ENCODE data around the gene GNAQ.
A peak's percentile ranks its signal among the peaks of the same experiment; 100 is the strongest.

The GNAQ gene

DNA sequence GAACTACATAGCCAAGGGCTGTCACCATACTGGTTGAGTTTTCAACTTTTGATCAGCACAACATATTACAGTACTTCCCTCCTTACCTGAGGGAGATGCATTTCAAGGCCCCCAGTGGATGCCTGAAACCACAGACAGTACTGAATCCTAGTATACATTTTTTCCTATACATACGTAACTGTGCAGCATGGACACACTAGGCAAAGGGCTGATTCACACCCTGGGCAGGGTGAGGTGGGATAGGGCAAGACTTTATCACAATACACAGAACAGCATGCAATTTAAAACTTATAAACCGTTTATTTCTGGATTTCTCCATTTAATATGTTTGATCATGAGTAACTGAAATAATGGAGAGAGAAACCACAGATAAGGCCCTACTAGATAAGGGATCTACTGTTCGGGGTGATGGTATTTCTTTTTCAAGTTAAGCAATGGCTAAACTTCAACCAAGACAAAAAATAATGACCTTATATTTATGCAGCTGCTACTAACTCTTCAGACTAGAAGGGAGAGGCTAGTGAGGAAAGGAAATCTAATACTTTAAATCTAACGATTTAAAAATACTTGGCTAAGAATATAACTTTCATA is 196.6 kb downstream of the GNAQ start:
- no peak for DNase-seq

DNA sequence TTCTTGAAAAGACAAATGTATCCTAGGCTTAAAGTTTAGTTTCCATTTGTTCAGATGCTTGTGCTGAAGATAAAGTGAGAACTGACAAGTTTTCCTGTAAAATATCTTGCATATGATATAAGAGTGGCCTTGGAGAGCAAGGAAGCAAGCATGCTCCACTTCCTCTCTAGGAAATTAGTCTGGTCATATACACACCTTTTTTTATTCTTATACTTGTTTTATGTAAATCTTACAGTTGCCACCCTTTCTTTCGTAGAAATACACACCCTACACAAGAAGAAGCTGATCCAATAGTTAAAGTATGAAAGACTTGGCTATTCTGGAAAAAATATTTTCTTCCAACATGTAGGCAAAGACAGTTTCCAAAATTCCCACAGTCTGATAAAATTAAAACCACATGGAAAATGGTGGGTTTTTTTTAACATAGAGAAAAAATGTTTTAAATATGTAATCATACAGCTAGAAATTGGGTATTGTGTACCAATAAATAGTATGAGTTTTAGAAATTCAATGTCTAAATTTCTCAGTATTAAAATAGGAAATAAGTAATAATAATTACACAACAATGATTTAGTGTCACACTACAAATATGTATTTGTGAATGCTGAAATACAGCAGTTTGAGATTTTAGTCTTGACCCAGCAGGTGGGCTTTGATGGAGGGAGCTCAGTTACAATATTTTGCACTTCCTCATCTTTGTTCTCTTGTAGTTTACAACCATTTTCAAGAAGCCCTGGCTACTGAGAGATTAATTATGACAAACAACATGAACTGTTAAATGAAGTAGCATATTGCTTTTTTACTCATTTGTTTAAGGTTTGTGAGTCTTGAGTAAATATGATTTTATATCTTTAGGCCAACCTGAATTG is 197.8 kb downstream of the GNAQ start:
- no peak for DNase-seq

DNA sequence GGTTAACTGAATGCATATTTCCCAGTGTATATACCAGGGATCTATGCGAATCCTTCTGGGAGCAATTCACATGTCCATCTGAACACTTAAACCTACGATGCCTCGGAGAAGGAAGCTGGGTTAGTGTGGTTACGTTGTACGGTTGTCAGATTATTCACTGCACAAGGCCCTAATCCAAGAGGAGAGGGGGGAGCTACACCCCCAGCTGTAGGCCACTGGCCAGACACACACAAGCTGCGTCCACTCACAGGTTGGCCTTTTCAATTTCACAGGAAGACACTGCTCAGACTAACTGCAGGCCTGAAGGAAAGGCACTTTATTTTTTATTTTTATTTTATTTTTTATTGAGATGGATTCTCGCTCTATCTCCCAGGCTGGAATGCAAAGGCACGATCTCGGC is 199.0 kb downstream of the GNAQ start:
- no peak for DNase-seq

DNA sequence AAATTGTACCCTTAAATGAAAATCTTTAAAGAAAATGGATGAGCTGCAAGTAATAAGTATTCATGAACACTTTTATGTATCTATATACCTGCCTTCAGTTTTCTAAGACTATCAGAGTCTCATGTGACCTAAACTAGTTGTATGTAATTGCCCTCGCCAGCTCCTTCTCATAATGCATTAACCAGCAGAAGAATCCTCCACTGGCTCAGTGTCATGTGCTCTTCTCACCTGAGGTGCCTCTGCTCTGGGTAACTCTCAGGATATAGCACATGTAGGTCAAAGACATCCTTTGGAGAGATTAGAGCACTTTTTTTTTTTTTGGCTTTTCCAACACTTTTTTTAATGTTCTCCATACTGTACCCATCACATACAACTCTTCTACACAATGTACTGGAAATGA is 199.8 kb downstream of the GNAQ start:
- DNase-seq: no peak

DNA sequence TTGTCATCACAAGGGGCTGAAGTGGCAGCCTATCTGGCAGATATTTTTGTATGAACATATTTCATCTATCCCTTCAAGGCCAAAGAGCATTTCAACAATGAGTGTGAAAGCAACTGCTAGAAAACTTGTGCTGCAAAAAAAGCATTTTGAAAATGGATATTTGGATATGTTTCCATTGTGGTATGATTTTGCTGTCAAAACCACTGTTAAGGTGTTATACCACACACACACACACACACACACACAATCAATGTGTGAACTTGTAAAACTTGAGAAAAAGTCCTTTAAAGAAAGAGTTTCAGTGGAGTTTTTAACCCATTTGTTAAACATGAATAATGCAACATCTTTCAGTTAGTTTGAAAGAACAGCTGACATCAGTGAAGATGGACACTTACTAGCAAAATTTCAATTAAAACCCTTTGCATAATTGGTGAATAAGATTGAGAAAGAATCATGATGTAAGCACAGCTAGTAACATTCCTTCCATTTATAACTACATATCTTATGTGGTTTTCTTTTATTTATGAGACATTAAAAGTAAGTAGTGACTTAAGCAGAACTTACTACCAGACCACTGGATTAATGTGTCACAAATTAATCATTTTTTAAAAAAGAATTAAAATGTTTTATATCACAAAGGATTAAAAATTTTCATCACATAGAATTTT is 200.9 kb downstream of the GNAQ start:
- DNase-seq: no peak

DNA sequence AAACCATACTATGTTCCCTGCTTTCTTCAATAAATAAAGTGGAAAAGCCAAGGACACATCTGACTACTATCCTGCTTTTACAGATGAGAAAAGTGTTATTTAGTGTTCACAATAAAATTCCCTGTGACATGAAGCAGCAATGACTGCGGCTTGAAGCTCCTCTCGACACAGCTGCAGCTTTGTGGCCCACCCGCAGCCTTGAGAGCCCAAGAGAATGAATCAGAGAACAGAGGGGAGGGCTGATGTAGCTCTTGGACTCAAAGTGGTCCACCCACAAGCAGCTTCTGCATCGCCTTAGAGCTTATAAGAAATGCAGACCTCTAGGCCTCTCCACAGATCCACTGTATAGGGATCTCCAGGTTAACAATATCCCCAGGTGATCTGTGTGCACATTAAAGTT is 202.2 kb downstream of the GNAQ start:
- DNase-seq: no peak

DNA sequence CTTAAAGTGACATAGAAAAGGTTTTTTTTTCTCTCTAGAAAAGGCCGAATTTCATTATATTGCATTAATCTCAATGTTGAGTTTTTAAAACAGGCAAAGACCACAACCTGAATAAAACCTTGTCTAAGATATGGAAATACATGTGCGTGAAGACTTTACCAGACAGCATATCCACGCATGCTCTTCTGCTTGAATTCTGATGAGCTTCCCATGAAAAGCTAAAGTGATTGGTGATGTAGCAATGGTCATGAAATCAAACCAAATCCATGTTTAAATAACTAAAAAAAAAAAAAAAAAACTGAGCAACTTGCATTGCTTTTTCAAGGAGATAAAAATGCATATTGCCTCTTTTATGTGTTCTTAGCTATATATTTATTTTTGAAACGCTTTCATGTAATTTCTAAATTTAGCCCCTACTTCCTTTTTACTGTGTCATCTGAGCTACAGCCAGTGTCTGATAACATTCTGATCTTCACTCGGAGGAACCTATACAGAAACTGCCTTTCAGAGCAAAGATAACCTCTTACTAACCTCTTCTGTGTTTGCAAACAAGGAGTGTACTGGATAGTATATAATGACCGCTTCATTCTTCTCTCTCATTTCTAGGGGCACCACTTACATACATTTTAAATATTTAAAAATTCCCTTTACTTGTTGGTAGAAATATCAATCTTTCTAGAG is 204.4 kb downstream of the GNAQ start:
- peak; percentile 35 to 58 for DNase-seq

DNA sequence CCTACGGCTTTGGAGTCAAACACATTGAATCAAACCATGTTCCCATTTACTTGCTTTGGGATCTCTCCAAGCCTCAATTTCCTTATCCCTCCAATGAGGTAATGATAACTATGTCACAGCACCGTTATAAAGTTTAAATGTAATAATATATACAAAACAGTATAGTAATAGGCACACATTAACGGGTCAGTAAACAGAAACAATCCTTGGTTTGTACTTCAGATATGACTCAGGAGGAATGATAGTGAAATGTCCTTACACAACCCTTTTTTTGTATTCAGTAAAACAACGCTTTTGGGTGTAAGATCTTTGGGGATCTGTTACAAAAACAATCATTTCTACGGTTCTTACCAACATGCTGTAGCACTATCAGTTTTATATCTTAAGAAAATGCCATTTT is 205.0 kb downstream of the GNAQ start:
- no peak for DNase-seq

DNA sequence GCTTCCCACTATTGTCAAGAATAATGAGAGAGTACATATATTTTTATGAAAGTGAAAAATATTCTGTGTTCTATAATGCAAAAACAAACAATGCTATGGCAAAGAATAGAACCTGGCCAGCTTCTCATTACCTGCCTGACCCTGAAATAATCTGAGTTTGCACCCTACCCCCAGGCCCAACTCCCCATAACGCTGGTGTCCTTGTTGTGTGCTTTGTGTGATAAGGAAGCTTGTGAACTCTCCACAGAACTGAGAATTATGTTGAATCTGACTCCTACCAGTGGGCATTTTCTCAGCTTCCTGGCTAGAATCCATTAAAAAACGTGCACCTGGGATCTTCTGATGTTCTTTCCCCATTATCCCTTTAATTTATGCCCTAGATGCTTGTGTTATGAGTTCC is 205.5 kb downstream of the GNAQ start:
- no peak for DNase-seq

DNA sequence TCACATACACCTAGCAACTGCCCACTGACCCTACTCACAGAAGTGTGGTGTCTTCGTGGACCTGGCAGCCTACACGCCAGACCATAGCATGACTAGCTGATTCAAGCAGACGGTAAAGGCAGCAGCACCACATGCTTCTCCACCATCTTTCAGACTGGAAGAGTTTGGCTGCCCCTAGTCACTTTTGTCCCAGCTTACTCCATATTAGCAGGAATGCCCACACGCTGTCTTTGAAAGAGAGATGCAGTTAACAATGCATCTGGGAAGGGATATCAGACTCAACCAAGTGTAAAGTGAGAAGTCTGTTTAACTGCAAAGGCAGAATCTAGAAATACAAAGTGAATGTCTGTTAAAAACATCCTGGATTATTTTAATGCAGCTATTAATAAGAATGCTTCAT is 206.2 kb downstream of the GNAQ start:
- DNase-seq: no peak

DNA sequence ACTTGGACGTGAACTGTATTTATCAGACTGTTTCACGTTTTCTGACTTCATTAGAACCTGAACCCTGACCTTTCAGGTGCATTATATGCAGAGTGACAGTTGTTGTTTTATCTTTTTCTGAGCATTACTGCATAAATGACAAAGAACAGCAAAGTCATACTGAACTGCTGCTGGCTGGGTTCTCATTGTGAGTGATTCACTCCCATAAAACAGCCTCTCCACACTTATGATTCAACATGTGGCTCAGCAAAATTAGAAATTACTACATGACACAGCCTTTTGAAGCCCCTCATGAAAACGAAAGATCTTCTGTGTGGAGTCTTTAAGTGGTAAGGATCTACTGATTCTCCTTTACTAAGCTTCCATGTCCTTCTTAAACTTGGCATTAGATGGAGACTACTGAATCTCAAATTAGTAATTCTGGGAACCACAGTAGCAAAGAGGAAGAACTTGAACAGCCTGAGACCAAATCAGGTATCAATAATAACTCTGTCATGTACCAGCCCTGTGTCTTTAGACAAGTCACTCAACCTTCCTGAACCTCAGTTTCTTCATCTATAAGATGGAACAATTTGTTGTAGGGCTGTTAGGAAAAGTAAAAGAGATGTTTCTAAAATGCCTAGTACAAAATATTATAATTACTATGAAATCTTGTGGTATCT is 211.2 kb downstream of the GNAQ start:
- peak in 1 of 2 donors; percentile 11 for DNase-seq

DNA sequence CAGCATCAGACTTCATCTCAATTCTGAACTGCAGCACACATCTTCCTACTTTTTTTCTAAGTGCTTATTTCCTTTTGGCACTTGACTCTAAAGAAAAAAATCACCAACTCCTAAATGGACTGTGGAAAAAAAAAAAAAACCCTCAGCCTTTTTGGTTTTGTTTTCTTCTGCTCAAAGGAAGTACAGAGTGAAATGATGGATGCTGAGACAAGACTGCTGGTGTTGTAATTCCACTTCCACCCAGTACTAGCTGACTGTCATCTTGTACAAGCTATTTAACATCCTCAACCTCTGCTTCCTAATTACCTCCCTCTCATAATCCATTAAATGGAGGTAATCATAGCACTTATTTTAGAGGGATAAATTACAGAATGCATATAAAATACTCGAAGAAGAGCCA is 212.0 kb downstream of the GNAQ start:
- peak; percentile 43 to 56 for DNase-seq

DNA sequence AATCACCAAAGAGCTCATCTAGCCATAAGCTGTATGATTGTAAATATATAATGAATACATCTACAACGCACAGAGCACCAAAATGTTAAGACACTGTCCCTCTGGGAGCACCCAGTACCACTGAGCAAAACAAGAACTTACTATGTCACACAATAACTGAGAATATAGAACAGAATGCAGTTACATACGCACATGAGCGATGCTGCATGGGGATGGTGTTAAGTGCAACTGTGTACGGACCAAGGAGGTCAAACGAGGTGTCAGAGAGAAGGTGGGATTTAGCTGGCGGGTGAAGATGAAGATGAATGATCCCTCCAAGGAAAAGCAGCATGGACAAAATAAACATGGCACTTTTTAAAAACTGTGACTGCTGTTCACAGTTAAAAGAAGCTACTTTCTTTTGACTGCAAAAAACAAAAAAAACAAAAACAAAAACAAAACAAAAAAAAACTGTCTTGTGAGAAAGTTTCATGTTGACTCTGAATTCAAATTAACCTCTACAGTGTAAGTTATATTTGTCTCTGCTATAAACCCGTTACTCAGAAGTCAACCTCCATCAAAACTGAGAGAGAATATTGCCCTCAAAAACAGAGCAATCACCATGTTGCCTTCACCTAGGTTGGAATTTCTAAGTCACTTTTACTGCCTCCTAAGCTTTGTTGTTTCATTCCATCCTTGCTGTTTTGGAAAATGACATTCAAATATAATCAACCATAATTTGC is 213.9 kb downstream of the GNAQ start:
- DNase-seq: no peak

DNA sequence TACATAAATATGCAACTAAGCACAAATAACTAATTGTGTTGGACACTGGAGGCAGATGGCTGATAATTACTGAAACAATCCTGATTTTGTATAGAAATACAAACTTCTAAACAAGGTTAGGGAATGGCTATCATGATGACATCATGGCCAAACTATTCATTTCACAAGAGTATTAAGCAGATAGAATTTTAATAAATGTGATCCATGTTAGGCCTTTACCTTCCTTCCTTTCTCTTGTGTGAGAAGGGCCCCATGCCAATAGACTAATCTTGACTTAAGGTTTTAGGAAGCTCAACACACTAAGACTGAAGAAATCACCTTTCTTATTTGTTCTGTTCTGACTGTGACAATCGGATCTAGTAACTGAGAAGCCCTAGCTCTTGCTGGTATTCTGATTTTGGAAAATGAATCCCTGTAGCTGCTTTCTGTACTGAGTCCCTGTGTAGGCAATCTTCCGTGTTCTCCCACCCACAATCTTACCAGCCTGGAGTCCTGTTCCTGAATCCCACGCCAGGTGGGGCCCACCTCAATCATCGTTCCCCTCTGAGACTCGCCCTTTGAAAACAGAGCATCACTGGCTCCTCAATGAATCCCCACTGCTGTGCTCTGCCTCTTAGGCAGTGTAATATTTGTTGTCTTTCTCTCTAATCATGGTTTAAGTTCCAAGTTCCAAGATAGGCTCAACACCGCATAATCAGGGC is 214.8 kb downstream of the GNAQ start:
- no peak for DNase-seq

DNA sequence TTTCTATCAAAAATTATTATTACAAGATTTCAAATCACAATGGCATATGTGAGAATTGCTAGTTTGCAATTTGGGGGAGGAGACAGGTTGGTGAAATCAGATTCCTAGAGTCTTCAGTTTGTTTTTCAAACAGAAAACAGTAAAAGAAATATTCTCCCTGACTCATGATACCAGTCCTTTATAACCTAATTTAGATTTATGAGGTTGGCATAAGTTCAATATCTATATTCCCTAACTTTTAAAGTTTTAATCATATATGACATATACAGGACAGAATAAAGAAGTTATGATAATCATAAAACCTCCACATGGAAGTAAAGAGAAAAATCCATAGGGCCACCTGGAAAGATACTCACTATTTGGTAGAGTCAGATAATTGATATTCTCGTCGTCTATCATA is 216.4 kb downstream of the GNAQ start:
- no peak for DNase-seq

DNA sequence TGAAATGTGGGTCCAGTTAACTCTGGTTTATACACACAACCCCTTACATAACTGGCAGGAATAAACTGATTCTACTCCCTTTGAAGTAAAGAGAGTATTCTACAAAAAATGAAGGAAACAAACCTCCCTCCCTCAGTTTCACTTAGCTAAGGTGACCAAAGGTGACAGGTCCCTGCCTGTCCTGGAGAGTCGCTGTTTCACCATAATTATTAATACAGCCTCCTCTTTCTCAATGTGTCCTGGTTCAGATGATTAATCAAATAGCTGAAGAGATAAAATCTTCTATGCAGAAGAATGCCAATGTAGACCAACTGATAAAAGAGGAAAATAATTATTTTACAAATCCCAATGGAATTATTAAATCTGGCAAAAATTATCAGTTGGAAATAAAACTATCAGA is 219.8 kb downstream of the GNAQ start:
- DNase-seq: no peak

DNA sequence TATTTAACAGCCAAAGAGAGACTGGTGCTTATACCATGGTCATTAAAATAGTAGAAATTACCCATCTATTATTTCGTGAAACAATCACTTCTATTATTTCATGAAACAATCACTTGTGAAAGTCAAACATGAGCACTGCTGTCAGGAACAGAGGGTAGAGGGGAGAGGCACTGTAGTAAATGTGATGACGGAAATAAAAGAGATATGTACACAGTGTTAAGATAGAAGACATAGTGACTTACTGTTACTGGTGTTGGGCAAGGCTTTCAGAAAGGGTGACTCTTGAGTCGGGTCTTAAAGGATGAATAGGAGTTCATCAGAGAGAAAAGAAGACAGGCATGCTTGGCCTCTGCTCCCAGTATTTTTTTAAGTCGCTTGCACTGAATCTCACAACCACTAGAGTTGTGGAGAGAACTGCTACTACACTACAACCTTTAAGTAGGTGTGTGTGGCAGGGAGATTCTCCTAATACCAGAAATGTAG is 220.9 kb downstream of the GNAQ start:
- no peak for DNase-seq

DNA sequence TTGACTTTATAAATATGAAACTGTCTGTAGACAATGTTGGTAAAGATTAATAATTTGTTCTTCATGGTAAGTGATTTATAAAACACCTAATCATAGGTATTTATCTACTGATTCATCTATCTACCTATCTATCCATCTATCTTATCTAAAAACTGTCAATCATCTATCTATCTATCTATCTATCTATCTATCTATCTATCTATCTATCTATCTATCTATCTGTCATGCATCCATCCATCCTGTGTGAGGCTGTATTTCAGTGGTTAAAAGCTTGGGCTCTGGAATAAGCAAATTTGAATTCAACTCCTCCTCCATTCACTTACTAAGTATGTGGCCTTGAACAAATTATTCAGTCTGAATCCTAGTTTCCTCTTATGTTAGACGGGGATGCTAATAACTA is 221.6 kb downstream of the GNAQ start:
- no peak for DNase-seq

DNA sequence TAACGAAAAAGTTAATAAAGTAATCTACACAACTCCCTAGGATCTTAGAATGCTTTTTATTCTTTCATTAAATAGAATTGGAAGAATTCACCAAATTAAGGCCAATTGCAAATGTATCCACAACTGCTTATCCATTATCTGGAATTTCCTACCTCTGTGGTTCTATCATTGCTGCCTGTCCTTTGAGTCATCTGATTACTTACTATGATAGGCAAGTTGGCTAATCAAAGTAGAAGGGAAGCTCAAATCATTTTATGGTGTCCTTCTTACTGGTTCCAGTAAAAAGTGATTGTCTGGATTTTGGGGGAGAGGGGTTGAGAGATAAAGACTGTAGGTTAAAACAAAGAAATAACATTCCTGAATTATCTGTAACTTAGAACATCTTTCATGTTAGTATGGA is 222.1 kb downstream of the GNAQ start:
- DNase-seq: peak in 1 of 2 donors; percentile 7

DNA sequence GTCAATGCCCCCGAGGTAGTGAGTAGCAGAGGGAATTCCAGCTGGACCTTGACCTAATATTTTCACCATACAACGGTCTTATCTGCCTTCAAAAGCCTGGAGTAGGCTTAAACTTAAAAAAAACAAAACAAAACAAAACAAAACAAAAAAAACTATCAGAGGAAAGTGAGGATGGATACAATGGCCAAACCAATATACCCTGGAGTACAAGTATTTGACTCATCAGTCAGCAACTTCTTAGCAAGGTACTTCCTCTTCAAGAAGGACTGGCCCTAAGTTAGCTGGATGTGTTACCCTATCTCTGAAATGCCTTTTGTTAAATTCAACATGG is 222.9 kb downstream of the GNAQ start:
- peak in 1 of 2 donors; percentile 21 for DNase-seq

Measured in inflammatory macrophage treated with lipopolysaccharide for 1 hour (primary cell).